Activated T-cell treated with anti-CD3 and anti-CD28 coated beads for 1 hour (primary cell): ENCODE results near the gene UPP2.

Experiments used
- DNase-seq: peaks from one replicate; pipeline ENCODE4 v3.0.0-alpha.2; 2020; ENCODE audit warnings: low read depth

UPP2 gene

GRCh38 chr2:158104903-158105302 is 3.2 kb downstream of the UPP2 start:
- DNase-seq: no peak

- DNase-seq: no peak
Observed at GRCh38 chr2:158112992-158113391, 11.3 kb downstream of the UPP2 start.

- DNase-seq: no peak
Observed at GRCh38 chr2:158113741-158114295, 12.1 kb downstream of the UPP2 start.

GRCh38 chr2:158114516-158114915 is 12.8 kb downstream of the UPP2 start:
- DNase-seq: no peak

- DNase-seq: no peak
Observed at GRCh38 chr2:158115202-158115767, 13.6 kb downstream of the UPP2 start.

- no peak for DNase-seq
Observed at GRCh38 chr2:158116936-158117335, 15.3 kb downstream of the UPP2 start.

GRCh38 chr2:158120102-158120501 is 18.4 kb downstream of the UPP2 start:
- DNase-seq: no peak

GRCh38 chr2:158120664-158121641 is 19.3 kb downstream of the UPP2 start:
- no peak for DNase-seq

GRCh38 chr2:158124896-158125295 is 23.2 kb downstream of the UPP2 start:
- DNase-seq: no peak

- no peak for DNase-seq
Observed at GRCh38 chr2:158125756-158126498, 24.3 kb downstream of the UPP2 start.

GRCh38 chr2:158127380-158127804 is 25.7 kb downstream of the UPP2 start:
- no peak for DNase-seq

- no peak for DNase-seq
Observed at GRCh38 chr2:158128168-158128973, 26.7 kb downstream of the UPP2 start.

- DNase-seq: no peak
Observed at GRCh38 chr2:158129037-158129436, 27.4 kb downstream of the UPP2 start.

- no peak for DNase-seq
Observed at GRCh38 chr2:158130832-158131473, 29.3 kb downstream of the UPP2 start.

GRCh38 chr2:158131483-158131912 is 29.8 kb downstream of the UPP2 start:
- DNase-seq: no peak

- no peak for DNase-seq
Observed at GRCh38 chr2:158131919-158132566, 30.4 kb downstream of the UPP2 start.

- DNase-seq: no peak
Observed at GRCh38 chr2:158134055-158134454, 32.4 kb downstream of the UPP2 start.

- no peak for DNase-seq
Observed at GRCh38 chr2:158134655-158135054, 33.0 kb downstream of the UPP2 start.

- DNase-seq: no peak
Observed at GRCh38 chr2:158135096-158135495, 33.4 kb downstream of the UPP2 start.

GRCh38 chr2:158138255-158138654 is 36.6 kb downstream of the UPP2 start:
- DNase-seq: no peak
